Measurements from ENCODE around the gene ZIC3. TPM values are rescaled to one million over a fixed set of nuclear protein-coding genes. Genes with fewer than 3 reads are reported as not detected.

Gene ZIC3
- total RNA-seq, 1 experiment from 2014 or later: not detected

- TF ChIP-seq REST (IDR thresholded peaks at IDR 0.05; ENCODE audit: low read depth): no peak
- no peak for TF ChIP-seq FOSL1 (IDR thresholded peaks at IDR 0.05; ENCODE audit: low read depth)
- no peak for TF ChIP-seq POLR2AphosphoS5 (IDR thresholded peaks at IDR 0.05; ENCODE audit: low read depth, low read length)
- TF ChIP-seq RAD21 (IDR thresholded peaks at IDR 0.05; ENCODE audit: low read depth): no peak
- no peak for TF ChIP-seq SP1 (IDR thresholded peaks at IDR 0.05; ENCODE audit: low read depth)
These were observed 3.0 kb downstream of the ZIC3 start (continued) for GRCh38 chrX:137568741-137569469.

DNA sequence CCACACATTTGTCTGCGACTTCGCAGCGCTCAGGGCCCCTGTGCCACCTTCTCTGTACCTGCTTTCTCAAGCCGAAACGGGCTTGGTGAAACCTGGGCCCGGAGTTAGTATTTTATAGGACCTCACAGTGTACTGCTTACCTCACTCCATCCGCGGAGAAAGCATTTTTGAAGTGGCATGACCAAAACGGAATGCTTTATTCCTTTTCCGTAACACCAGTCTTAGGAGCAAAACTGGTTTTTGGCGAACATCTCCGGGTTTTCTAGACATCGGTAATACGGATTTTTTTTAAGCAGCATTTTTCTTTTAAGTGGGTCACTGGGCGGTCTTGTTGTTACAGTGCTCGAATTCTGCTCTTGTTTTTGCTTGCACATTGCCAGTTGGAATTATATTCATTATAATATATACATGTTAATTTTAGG lies 3.6 kb downstream of the ZIC3 start:
- Histone ChIP-seq H2AFZ (ENCODE audit: low read depth, low read length, poor library complexity, severe bottlenecking) (no peak overlapping the region), H3K9ac (ENCODE audit: low read length) (no peak overlapping the region), H3K4me3 (replicated peaks in 1 of 2; ENCODE audit: low read depth in 1 of 2, low read length in 2 of 2) (no peak overlapping the region), H3K4me1 (ENCODE audit: control insufficient read depth in 1 of 2, insufficient read depth in 2 of 2, low read length in 2 of 2) (no peaks in the 10 kb centered on the region), H3K27me3 (ENCODE audit: insufficient read depth, low read length) (no peaks in the 10 kb centered on the region), H3K36me3 (ENCODE audit: control insufficient read depth in 1 of 2, insufficient read depth in 2 of 2, low read length in 2 of 2) (no peaks in the 10 kb centered on the region), H3K9me2 (ENCODE audit: insufficient read depth) (no peaks in the 10 kb centered on the region), H3K4me2 (ENCODE audit: low read length) (no peak overlapping the region), H4K20me1 (ENCODE audit: insufficient read depth) (no peaks in the 10 kb centered on the region), H3K79me2 (ENCODE audit: insufficient read depth, low read length) (no peaks in the 10 kb centered on the region), H3K9me3 (ENCODE audit: control insufficient read depth in 1 of 2, insufficient read depth in 1 of 2, low read depth in 1 of 2, low read length in 2 of 2) (no peaks in the 10 kb centered on the region), H3K27ac (ENCODE audit: low read depth, low read length) (no peak overlapping the region)
- BruUV-seq (replicated peaks): no TSS peak
- RAD21 ChIA-PET (ENCODE audit: low non-redundant PET in 1 of 2, low total read pairs in 2 of 2, uncharacterized antibody in 2 of 2, unreplicated experiment in 2 of 2): no interaction called here
- DNase-seq (ENCODE audit: low read depth, low spot score): no peak
- intact Hi-C loops (cut with micrococcal nuclease): no loop called here
- CTCF ChIA-PET: no interaction called here
- POLR2A ChIA-PET: no interaction called here
- TF ChIP-seq, protein P1, sequence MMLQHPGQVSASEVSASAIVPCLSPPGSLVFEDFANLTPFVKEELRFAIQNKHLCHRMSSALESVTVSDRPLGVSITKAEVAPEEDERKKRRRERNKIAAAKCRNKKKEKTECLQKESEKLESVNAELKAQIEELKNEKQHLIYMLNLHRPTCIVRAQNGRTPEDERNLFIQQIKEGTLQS (IDR thresholded peaks at IDR 0.05): no peak
- TF ChIP-seq EZH2 (IDR thresholded peaks at IDR 0.05): no peak
- TF ChIP-seq CEBPB (IDR thresholded peaks at IDR 0.05; ENCODE audit: low read depth): no peak
- TF ChIP-seq EGR1 (IDR thresholded peaks at IDR 0.05; ENCODE audit: low read depth): no peak
- TF ChIP-seq, protein P2, sequence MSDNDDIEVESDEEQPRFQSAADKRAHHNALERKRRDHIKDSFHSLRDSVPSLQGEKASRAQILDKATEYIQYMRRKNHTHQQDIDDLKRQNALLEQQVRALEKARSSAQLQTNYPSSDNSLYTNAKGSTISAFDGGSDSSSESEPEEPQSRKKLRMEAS (IDR thresholded peaks at IDR 0.05): no peak
- ATAC-seq: no peak

Data from HCT116 (cell line).